ENCODE results near the gene TYSND1.

DNA sequence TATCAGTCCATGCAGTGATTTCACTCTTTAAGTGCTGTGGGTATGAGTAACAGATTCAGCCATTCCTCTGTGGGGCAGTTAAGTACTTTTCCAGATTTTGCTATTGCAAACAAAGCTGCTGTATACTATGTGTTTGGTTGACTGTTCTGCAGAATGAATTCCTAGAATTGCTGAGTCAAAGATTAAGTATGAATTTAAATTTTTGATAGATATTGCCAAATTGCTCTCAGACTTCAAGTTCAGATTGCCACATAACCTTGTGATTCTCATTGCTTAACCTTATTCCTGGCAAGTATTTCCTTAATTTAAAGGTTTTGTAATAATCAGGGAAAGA lies 45.4 kb upstream of the TYSND1 start:
- no peak for TF ChIP-seq POLR2A (IDR thresholded peaks at IDR 0.05)
- no peak for TF ChIP-seq POLR2AphosphoS5 (IDR thresholded peaks at IDR 0.05)
- TF ChIP-seq, protein P1, sequence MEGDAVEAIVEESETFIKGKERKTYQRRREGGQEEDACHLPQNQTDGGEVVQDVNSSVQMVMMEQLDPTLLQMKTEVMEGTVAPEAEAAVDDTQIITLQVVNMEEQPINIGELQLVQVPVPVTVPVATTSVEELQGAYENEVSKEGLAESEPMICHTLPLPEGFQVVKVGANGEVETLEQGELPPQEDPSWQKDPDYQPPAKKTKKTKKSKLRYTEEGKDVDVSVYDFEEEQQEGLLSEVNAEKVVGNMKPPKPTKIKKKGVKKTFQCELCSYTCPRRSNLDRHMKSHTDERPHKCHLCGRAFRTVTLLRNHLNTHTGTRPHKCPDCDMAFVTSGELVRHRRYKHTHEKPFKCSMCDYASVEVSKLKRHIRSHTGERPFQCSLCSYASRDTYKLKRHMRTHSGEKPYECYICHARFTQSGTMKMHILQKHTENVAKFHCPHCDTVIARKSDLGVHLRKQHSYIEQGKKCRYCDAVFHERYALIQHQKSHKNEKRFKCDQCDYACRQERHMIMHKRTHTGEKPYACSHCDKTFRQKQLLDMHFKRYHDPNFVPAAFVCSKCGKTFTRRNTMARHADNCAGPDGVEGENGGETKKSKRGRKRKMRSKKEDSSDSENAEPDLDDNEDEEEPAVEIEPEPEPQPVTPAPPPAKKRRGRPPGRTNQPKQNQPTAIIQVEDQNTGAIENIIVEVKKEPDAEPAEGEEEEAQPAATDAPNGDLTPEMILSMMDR (IDR thresholded peaks at IDR 0.05): no peak

All from prostate gland (tissue), 2 donors.